Heart right ventricle (tissue), 16 donors: Measurements from ENCODE around the gene RAB31. TPM values are rescaled to one million over a fixed set of nuclear protein-coding genes. Genes with fewer than 3 reads are reported as not detected.

Experiments used
- ATAC-seq, 8 donors: fragments of 200-7000 bp; cut with Tn5 transposase; one replicate each; pipeline ENCODE4 v1.9.1; 2020; ENCODE audit warnings: mild to moderate bottlenecking in 8 of 8, moderate library complexity in 8 of 8, moderate number of reproducible peaks in 1 of 8
- DNase-seq, 2 donors: peaks; one replicate each; pipeline ENCODE4 v3.0.0-alpha.2; 2020
- H3K27ac ChIP-seq, 10 donors: fragments of 200-600 bp; sonication (generic) in 2 of 10; one replicate each; pipeline versions ENCODE4 v1.5.0 to v1.8.0; 2020 to 2022; ENCODE audit warnings: mild to moderate bottlenecking in 3 of 10
- H3K27me3 ChIP-seq, 7 donors: fragments of 200-600 bp; one replicate each; pipeline ENCODE4 v1.8.0; 2021 to 2022; ENCODE audit warnings: mild to moderate bottlenecking in 2 of 7
- H3K36me3 ChIP-seq, 9 donors: fragments of 200-600 bp; sonication (generic) in 1 of 9; one replicate each; pipeline versions ENCODE4 v1.5.0 to v1.8.0; 2020 to 2022; ENCODE audit warnings: mild to moderate bottlenecking in 2 of 9
- H3K4me1 ChIP-seq, 9 donors: fragments of 200-600 bp; sonication (generic) in 1 of 9; one replicate each; pipeline versions ENCODE4 v1.5.0 to v1.8.0; 2020 to 2022; ENCODE audit warnings: mild to moderate bottlenecking in 4 of 9
- H3K4me3 ChIP-seq, 10 donors: fragments of 200-600 bp; sonication (generic) in 2 of 10; one replicate each; pipeline versions ENCODE4 v1.5.0 to v1.8.0; 2020 to 2022; ENCODE audit warnings: mild to moderate bottlenecking in 7 of 10, moderate library complexity in 2 of 10
- H3K9me3 ChIP-seq, 11 donors: fragments of 200-600 bp in 10 of 11; sonication (generic) in 2 of 11; one replicate each; pipeline versions ENCODE4 v1.5.0 to v1.8.0; 2013 to 2022; ENCODE audit warnings: mild to moderate bottlenecking in 2 of 11, control low read depth in 1 of 11, moderate library complexity in 1 of 11
- CTCF ChIP-seq, 9 donors: fragments of 200-600 bp; sonication (generic) in 2 of 9; IDR thresholded peaks; one replicate each; pipeline versions ENCODE4 v1.5.0 to v1.8.0; 2021 to 2022; ENCODE audit warnings: antibody characterized with exemption in 9 of 9, mild to moderate bottlenecking in 5 of 9, moderate library complexity in 1 of 9
- WGBS, 2 donors: extraction: QIAGEN DNeasy Blood & Tissue Kit; methylation state at CpG; one replicate each; pipeline ENCODE4 v1.1.7; 2013; ENCODE audit warnings: inconsistent platforms in 1 of 2; 5-methylcytosine and 5-hydroxymethylcytosine counted together
- intact Hi-C, 10 donors: fragments of 100-400 bp; cut with DNase I; formaldehyde crosslinking; loops; one replicate each; pipeline versions ENCODE4 v1.11.1 to v1.14.2; 2022
- polyA plus RNA-seq, 2 donors: library from polyadenylated mRNA; stranded (reverse); fragments of 200-250 nt; gene quantifications; one replicate each; pipeline ENCODE4 v1.2.3, GENCODE V29; 2013
- total RNA-seq, 10 donors: library from RNA; stranded (reverse); fragmentation: NEBNext Ultra II Directional in 3 of 10; extraction: Animal tissue kit (Norgen Biotek cat#: 25700) in 3 of 10; gene quantifications; one replicate each; pipeline versions ENCODE4 v1.2.1 to v1.2.4, GENCODE V29; 2021 to 2023
- donor health status: Arrhythmogenic right ventricular cardiomyopathy.
- donor health status: ischemic (EF 13 %, LVEDD 7.1; RV severe dilation, severe dysfunction).
- donor health status: healthy with polysubstance abuse.
- donor health status: DM: no; HTN: yes; CAD: no.
- donor health status: DM: no; HTN: no; CAD: no.
- donor health status: ischemic (EF 25% LVEDD 6.9; RV normal size, moderate dysfunction).
- donor health status: ischemic (EF 25% LVEDD 5.7; RV mildly dilated, moderate dysfunction).
- donor health status: healthy.
- donor health status: DM: yes; HTN: yes; CAD: no.
- donor health status: Ischemic cardiomyopathy.
- donor health status: ischemic (EF 35%, LVEDD 5.7; RV mildly dilated, moderate dysfunction).
- donor health status: nonischemic (EF 11% LVEDD 7.7; RV severe dilation, severe dysfunction).
- donor health status: DM: yes; HTN: yes; CAD: no.
- donor health status: PGD.
- donor health status: ischemic (EF 29% LVEDD 5.4; RV normal size, mild dysfunction).
- donor health status: nonischemic (EF 23%, LVEDD 6.1; RV moderate dilation, normal function).

The RAB31 gene
- total and polyA plus RNA-seq, 12 donors, result 4.5 to 47.8 (median 16.6) TPM

DNA sequence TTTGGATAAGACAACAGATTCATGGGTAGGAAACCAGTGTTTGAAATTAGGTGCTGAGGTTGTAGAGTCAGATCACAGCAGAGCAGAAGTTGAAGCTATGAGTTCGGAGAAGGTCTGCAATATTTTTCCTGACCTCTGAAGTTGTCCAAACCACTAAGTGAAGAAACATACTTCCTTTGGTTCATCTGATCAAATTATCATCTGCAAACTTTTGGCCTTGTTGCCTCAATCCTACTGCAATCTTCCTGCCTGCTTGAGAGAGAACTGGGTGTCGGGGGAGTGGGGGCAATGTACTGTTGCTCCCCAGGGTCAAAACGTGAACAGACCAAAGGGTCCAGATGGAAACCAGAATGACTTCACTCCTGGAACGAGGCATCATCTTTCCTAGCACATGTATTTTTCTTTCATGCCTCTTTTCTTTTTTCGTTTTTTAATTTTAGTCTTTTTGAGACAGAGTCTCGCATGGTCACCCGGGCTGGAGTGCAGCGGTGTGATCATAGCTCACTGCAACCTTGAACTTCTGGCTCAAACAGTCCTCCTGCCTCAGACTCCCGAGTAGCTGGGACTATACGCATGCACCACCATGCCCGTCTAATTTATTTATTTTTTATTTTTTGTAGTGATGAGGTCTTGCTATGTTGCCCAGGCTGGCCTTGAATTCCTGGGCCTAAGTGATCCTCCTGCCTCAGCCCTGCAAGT lies 42.7 kb downstream of the RAB31 start:
- H3K9me3 ChIP-seq, result no peaks in the 10 kb centered on the region
- H3K36me3 ChIP-seq, result no peaks in the 10 kb centered on the region
- WGBS, 2 donors, result 78 to 83% methylated on average over 11 of the region's 11 CpGs
- H3K27me3 ChIP-seq, result no peaks in the 10 kb centered on the region
- H3K4me3 ChIP-seq, result no peak overlapping the region
- H3K27ac ChIP-seq, result peak overlapping the region in 1 of 10 donors; percentile 77
- ATAC-seq (peak in 2 of 8 donors; percentile 41 to 45), DNase-seq (no peak)
- no peak for TF ChIP-seq CTCF (IDR thresholded peaks at IDR 0.05)
- intact Hi-C loops, result no loop called here
- H3K4me1 ChIP-seq, result peaks cover 0 to 61% (median 0%) of the 10 kb centered on the region in 9 donors

GRCh38 chr18:9751371-9752031 lies 43.4 kb downstream of the RAB31 start:
- no peak for TF ChIP-seq CTCF (IDR thresholded peaks at IDR 0.05)
- 92 to 98% methylated on average over 8 of the region's 8 CpGs for WGBS, 2 donors
- no peak for DNase-seq
- intact Hi-C loops, result no loop called here
- no peaks in the 10 kb centered on the region for H3K27me3 ChIP-seq
- no peak overlapping the region for H3K4me3 ChIP-seq
- ATAC-seq, result no peak
- H3K4me1 ChIP-seq, result peaks cover 0 to 68% (median 0%) of the 10 kb centered on the region in 9 donors
- H3K9me3 ChIP-seq, result no peaks in the 10 kb centered on the region
- no peaks in the 10 kb centered on the region for H3K36me3 ChIP-seq
- H3K27ac ChIP-seq, result peak overlapping the region in 1 of 10 donors; percentile 77

DNA sequence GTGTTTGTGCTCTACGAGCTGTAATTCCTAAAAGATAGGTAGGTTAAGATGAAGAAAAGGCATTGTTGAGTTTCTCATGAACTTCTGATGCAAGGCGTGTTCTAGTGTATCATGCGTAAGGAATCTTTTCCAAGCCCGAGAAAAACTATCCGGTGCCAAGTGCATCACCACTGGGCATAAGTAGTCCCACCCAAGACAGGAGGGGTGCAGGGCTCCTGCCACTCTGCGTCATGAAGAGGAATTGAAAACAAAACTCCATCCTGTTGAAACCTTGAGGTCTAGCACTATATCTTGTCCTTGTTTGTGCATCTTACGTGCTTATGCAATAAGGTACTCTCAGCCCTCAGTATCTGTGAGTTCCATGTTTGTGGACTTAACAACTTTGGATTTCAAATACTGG lies 45.7 kb downstream of the RAB31 start:
- Histone ChIP-seq H3K27ac (peak overlapping the region in 1 of 10 donors; percentile 10), H3K36me3 (no peaks in the 10 kb centered on the region), H3K27me3 (no peaks in the 10 kb centered on the region), H3K4me1 (peaks cover 0 to 91% (median 0%) of the 10 kb centered on the region in 9 donors), H3K9me3 (no peaks in the 10 kb centered on the region), H3K4me3 (no peak overlapping the region)
- ATAC-seq (no peak), DNase-seq (no peak)
- TF ChIP-seq CTCF (IDR thresholded peaks at IDR 0.05), result no peak
- intact Hi-C loops, result no loop called here
- WGBS, 2 donors, result 93 to 98% methylated on average over 7 of the region's 7 CpGs

DNA sequence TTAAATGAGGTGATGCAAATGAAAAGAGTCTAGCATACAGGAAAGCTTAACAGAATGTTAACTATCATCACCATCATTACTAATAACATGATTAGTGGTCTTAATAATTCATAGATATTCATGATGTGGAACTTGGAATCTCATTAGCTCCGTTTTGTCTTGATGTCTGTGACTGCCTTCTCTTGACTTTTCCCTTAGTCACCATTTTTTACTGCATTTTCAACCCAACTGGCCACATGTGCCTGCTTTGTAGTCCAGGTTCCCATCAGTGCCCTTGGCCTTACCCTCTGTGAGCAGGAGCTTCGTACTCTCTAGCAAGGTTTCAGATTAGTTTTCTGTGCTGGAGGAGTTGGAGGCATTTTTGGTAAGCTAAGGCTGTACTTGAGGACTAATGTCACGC lies 47.0 kb downstream of the RAB31 start:
- H3K4me1 ChIP-seq, result peaks cover 0 to 83% (median 0%) of the 10 kb centered on the region in 9 donors
- intact Hi-C loops, result no loop called here
- no peaks in the 10 kb centered on the region for H3K36me3 ChIP-seq
- no peak for TF ChIP-seq CTCF (IDR thresholded peaks at IDR 0.05)
- DNase-seq (no peak), ATAC-seq (no peak)
- no peaks in the 10 kb centered on the region for H3K9me3 ChIP-seq
- no peaks in the 10 kb centered on the region for H3K27me3 ChIP-seq
- H3K4me3 ChIP-seq, result no peak overlapping the region
- WGBS, 2 donors, result 75 to 95% methylated on average over 3 of the region's 3 CpGs
- H3K27ac ChIP-seq, result peak overlapping the region in 1 of 10 donors; percentile 33
